Mesenchymal stem cell (in vitro differentiated cells and primary cell): ENCODE data around the gene CACNA2D3.

Experiments used
- DNase-seq: peaks from one replicate; pipeline ENCODE4 v3.0.0-alpha.2; 2013
- H2AFZ ChIP-seq: one replicate; pipeline ENCODE4 v1.6.1; 2013; ENCODE audit warnings: low read depth, mild to moderate bottlenecking, control low read depth, inconsistent platforms, low read length, moderate library complexity
- H2AK5ac ChIP-seq: 2 replicates; pipeline ENCODE4 v1.6.1; 2013; ENCODE audit warnings: low read length, moderate library complexity, mild to moderate bottlenecking, inconsistent platforms; ENCODE audit not compliant: severe bottlenecking
- H2BK120ac ChIP-seq: one replicate; pipeline ENCODE4 v1.6.1; 2013; ENCODE audit warnings: low read depth, mild to moderate bottlenecking, inconsistent platforms, low read length, moderate library complexity
- H2BK12ac ChIP-seq, 2 experiments: one replicate each; pipeline ENCODE4 v1.6.1; 2013; ENCODE audit warnings: inconsistent platforms in 2 of 2, low read length in 2 of 2, mild to moderate bottlenecking in 2 of 2, moderate library complexity in 2 of 2, control low read depth in 1 of 2
- H2BK15ac ChIP-seq: one replicate; pipeline ENCODE4 v1.6.1; 2013; ENCODE audit warnings: mild to moderate bottlenecking, low read depth, inconsistent platforms; ENCODE audit not compliant: poor library complexity, severe bottlenecking
- H2BK5ac ChIP-seq: 2 replicates; pipeline ENCODE4 v1.6.1; 2013; ENCODE audit warnings: low read depth, mild to moderate bottlenecking, low read length, control low read depth, inconsistent platforms; ENCODE audit not compliant: poor library complexity, severe bottlenecking
- H3K14ac ChIP-seq, 2 experiments: one replicate each; pipeline ENCODE4 v1.6.1; 2013; ENCODE audit warnings: inconsistent platforms in 2 of 2, low read length in 2 of 2, control low read depth in 1 of 2, mild to moderate bottlenecking in 1 of 2, moderate library complexity in 1 of 2
- H3K18ac ChIP-seq, 2 experiments: one replicate each; pipeline ENCODE4 v1.6.1; 2013; ENCODE audit warnings: inconsistent platforms in 2 of 2, low read length in 2 of 2, control low read depth in 1 of 2, low read depth in 1 of 2, mild to moderate bottlenecking in 1 of 2
- H3K23ac ChIP-seq, 2 experiments: one replicate each; pipeline ENCODE4 v1.6.1; 2013; ENCODE audit warnings: inconsistent platforms in 2 of 2, low read length in 2 of 2, mild to moderate bottlenecking in 2 of 2, moderate library complexity in 2 of 2, control low read depth in 1 of 2
- H3K27ac ChIP-seq: 2 replicates; pipeline ENCODE4 v1.5.1; 2013; ENCODE audit warnings: mild to moderate bottlenecking, moderate library complexity, low read length, control low read depth, inconsistent platforms; ENCODE audit not compliant: poor library complexity, severe bottlenecking
- H3K27me3 ChIP-seq, 2 experiments: 2 replicates each; pipeline versions ENCODE4 v1.6.1 to v1.7.0; 2013; ENCODE audit warnings: low read length in 2 of 2, mild to moderate bottlenecking in 2 of 2, moderate library complexity in 2 of 2, control low read depth in 1 of 2, inconsistent platforms in 1 of 2; ENCODE audit not compliant: control insufficient read depth in 1 of 2, insufficient read depth in 1 of 2
- H3K36me3 ChIP-seq, 2 experiments: 2 replicates each; pipeline versions ENCODE4 v1.6.1 to v1.7.0; 2013; ENCODE audit warnings: low read length in 2 of 2, control low read depth in 1 of 2, inconsistent platforms in 1 of 2, low read depth in 1 of 2, mild to moderate bottlenecking in 1 of 2; ENCODE audit not compliant: insufficient read depth in 2 of 2, control insufficient read depth in 1 of 2
- H3K4ac ChIP-seq, 2 experiments: one replicate each; pipeline ENCODE4 v1.6.1; 2013; ENCODE audit warnings: inconsistent platforms in 2 of 2, low read length in 2 of 2, mild to moderate bottlenecking in 2 of 2, moderate library complexity in 2 of 2, control low read depth in 1 of 2, low read depth in 1 of 2
- H3K4me1 ChIP-seq: 2 replicates; pipeline ENCODE4 v1.6.1; 2013; ENCODE audit warnings: low read depth, low read length, control low read depth; ENCODE audit not compliant: control insufficient read depth, insufficient read depth
- H3K4me2 ChIP-seq: 2 replicates; pipeline ENCODE4 v1.6.1; 2013; ENCODE audit warnings: low read length, mild to moderate bottlenecking, inconsistent platforms; ENCODE audit not compliant: poor library complexity, severe bottlenecking
- H3K4me3 ChIP-seq, 2 experiments: 2 replicates each; pipeline versions ENCODE4 v1.5.1 to v1.7.0; 2013; ENCODE audit warnings: low read length in 2 of 2, mild to moderate bottlenecking in 2 of 2, control low read depth in 1 of 2, low read depth in 1 of 2; ENCODE audit not compliant: insufficient read depth in 1 of 2
- H3K79me1 ChIP-seq: replicated peaks from 2 replicates; pipeline ENCODE4 v1.6.1; 2013; ENCODE audit warnings: mild to moderate bottlenecking, control low read depth, low read length, inconsistent platforms; ENCODE audit not compliant: poor library complexity, severe bottlenecking
- H3K9ac ChIP-seq: 2 replicates; pipeline ENCODE4 v1.7.0; 2013; ENCODE audit warnings: mild to moderate bottlenecking, low read length, moderate library complexity
- H3K9me3 ChIP-seq: 2 replicates; pipeline ENCODE4 v1.7.0; 2013; ENCODE audit warnings: mild to moderate bottlenecking, low read length; ENCODE audit not compliant: control insufficient read depth
- H4K8ac ChIP-seq: one replicate; pipeline ENCODE4 v1.6.1; 2013; ENCODE audit warnings: inconsistent platforms, mild to moderate bottlenecking, low read length, moderate library complexity
- H4K91ac ChIP-seq: one replicate; pipeline ENCODE4 v1.6.1; 2013; ENCODE audit warnings: mild to moderate bottlenecking, low read length, inconsistent platforms
- WGBS: methylation state at CpG from one replicate; pipeline ENCODE4 v1.1.7; 2013; ENCODE audit warnings: mixed read lengths; 5-methylcytosine and 5-hydroxymethylcytosine counted together

CACNA2D3 gene

DNA sequence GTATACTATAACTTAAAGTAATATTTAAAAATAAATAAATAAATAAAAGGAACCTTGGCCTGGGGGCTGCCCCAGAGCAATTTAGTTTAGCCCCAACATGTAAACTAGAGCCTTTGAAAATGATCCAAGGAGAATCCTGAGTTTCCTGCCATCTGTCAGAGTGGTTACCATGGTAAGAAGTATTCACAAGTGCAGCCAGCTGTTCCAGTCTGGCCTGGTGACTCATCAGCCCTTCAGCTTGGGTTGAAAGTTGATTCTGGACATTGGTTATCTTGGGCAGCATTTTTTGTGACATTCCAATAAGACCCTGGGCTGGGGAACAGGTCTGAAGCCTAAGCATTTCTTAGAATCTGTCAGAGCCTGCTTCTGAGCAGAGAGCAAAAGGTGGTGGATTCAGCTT is 878.2 kb downstream of the CACNA2D3 start:
- H4K8ac ChIP-seq: no peak overlapping the region
- no peak overlapping the region for H2BK5ac ChIP-seq
- H3K9ac ChIP-seq: no peak overlapping the region
- H2AFZ ChIP-seq: no peak overlapping the region
- no peak overlapping the region for H2BK120ac ChIP-seq
- DNase-seq: peak; percentile 94
- no peak overlapping the region for H3K4me3 ChIP-seq
- H3K18ac ChIP-seq: no peak overlapping the region
- no peak overlapping the region for H3K4me2 ChIP-seq
- H3K79me1 ChIP-seq: no peaks in the 10 kb centered on the region
- H3K27ac ChIP-seq: peak overlapping the region; percentile 12
- H3K23ac ChIP-seq: no peak overlapping the region
- no peaks in the 10 kb centered on the region for H3K9me3 ChIP-seq
- H3K27me3 ChIP-seq: no peaks in the 10 kb centered on the region
- H2BK15ac ChIP-seq: no peak overlapping the region
- no peak overlapping the region for H4K91ac ChIP-seq
- H2AK5ac ChIP-seq: no peak overlapping the region
- no peak overlapping the region for H2BK12ac ChIP-seq
- no peaks in the 10 kb centered on the region for H3K36me3 ChIP-seq
- no peak overlapping the region for H3K14ac ChIP-seq
- no peak overlapping the region for H3K4ac ChIP-seq
- H3K4me1 ChIP-seq: peaks cover 2% of the 10 kb centered on the region

- H2BK5ac ChIP-seq: no peak overlapping the region
- H3K79me1 ChIP-seq: no peaks in the 10 kb centered on the region
- no peak overlapping the region for H3K23ac ChIP-seq
- H3K27ac ChIP-seq: peak overlapping the region; percentile 12
- H3K4me2 ChIP-seq: no peak overlapping the region
- no peak overlapping the region for H3K9ac ChIP-seq
- WGBS: 84% methylated on average over 4 of the region's 4 CpGs
- H2AK5ac ChIP-seq: no peak overlapping the region
- DNase-seq: peak; percentile 60
- no peak overlapping the region for H2BK15ac ChIP-seq
- H3K4me1 ChIP-seq: peaks cover 2% of the 10 kb centered on the region
- H4K8ac ChIP-seq: no peak overlapping the region
- no peak overlapping the region for H3K14ac ChIP-seq
- H3K36me3 ChIP-seq: no peaks in the 10 kb centered on the region
- no peak overlapping the region for H4K91ac ChIP-seq
- no peak overlapping the region for H3K4me3 ChIP-seq
- no peak overlapping the region for H3K4ac ChIP-seq
- H3K9me3 ChIP-seq: no peaks in the 10 kb centered on the region
- H2BK12ac ChIP-seq: peak overlapping the region in 1 of 2 experiments; percentile 80
- H3K27me3 ChIP-seq: no peaks in the 10 kb centered on the region
- peak overlapping the region in 1 of 2 experiments; percentile 90 for H3K18ac ChIP-seq
- H2AFZ ChIP-seq: no peak overlapping the region
- peak overlapping the region; percentile 35 for H2BK120ac ChIP-seq
These were observed 878.6 kb downstream of the CACNA2D3 start for GRCh38 chr3:55000953-55001352.

DNA sequence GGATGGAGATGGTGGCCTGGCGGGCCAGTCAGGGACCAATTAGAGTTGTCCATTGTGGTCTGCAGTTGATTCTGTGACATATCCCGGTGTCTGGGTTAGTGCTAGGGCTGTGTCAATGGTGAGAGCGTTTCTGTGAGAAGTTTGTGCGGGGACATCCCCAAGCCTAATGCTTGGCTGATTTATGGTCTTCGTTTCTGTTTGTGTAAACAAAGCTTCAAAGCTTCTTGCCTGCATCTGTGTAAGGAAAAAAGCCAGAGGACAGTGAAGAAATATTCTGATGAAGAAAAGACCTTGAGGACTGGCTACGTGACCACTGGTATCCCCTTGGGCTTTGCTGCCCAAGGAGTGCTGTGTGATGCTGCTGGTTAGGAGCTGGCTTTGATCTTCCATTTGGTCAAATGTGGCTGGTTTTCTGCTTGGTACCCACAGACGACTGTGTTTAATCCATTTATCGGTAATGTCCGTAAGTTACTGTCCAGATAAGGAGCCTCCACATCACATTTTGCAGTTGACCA is 880.1 kb downstream of the CACNA2D3 start:
- Histone ChIP-seq H2AK5ac (no peak overlapping the region), H3K27me3 (no peaks in the 10 kb centered on the region), H3K18ac (peak overlapping the region in 1 of 2 experiments; percentile 22), H2BK5ac (no peak overlapping the region), H2AFZ (no peak overlapping the region), H2BK12ac (peak overlapping the region in 1 of 2 experiments; percentile 0), H3K14ac (no peak overlapping the region), H3K79me1 (no peaks in the 10 kb centered on the region), H3K9me3 (no peaks in the 10 kb centered on the region), H3K4me1 (peaks cover 3% of the 10 kb centered on the region), H3K23ac (no peak overlapping the region), H3K27ac (no peak overlapping the region), H2BK120ac (no peak overlapping the region), H2BK15ac (no peak overlapping the region), H3K4me2 (no peak overlapping the region), H3K9ac (no peak overlapping the region), H3K4ac (no peak overlapping the region), H3K36me3 (no peaks in the 10 kb centered on the region), H4K8ac (no peak overlapping the region), H4K91ac (no peak overlapping the region), H3K4me3 (no peak overlapping the region)
- peak; percentile 81 for DNase-seq
- 24% methylated on average over 9 of the region's 9 CpGs for WGBS

DNA sequence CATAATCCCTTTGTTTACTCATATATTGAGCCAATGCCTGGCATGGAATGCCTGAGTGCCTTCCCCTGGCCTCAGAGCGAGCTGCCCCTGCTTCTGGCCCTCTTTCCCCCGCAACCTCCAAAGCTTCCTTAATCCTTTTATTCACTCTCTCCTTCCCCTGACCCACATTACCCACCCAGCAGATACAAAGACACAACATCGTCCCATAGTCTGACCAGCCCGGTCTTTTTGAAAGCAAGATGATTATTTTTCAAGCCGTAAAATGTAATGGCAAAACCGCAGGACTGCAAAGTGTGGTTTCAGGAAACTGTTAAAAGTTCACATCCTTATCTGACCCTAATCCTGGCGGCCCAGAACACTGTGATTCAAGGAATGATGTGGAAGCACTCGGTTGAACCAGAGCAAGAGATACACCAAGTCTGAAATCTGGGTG is 883.9 kb downstream of the CACNA2D3 start:
- H2BK120ac ChIP-seq: no peak overlapping the region
- H3K23ac ChIP-seq: no peak overlapping the region
- no peak overlapping the region for H2BK15ac ChIP-seq
- no peak overlapping the region for H3K14ac ChIP-seq
- no peak overlapping the region for H3K4me2 ChIP-seq
- no peaks in the 10 kb centered on the region for H3K79me1 ChIP-seq
- no peak overlapping the region for H2BK12ac ChIP-seq
- no peak overlapping the region for H3K4me3 ChIP-seq
- no peak overlapping the region for H3K27ac ChIP-seq
- H3K4me1 ChIP-seq: peaks cover 4% of the 10 kb centered on the region
- H4K91ac ChIP-seq: no peak overlapping the region
- DNase-seq: peak; percentile 58
- H3K9ac ChIP-seq: no peak overlapping the region
- no peak overlapping the region for H2AK5ac ChIP-seq
- H3K9me3 ChIP-seq: no peaks in the 10 kb centered on the region
- H2BK5ac ChIP-seq: no peak overlapping the region
- no peak overlapping the region for H4K8ac ChIP-seq
- WGBS: 25% methylated on average over 8 of the region's 8 CpGs
- no peak overlapping the region for H3K4ac ChIP-seq
- H3K27me3 ChIP-seq: no peaks in the 10 kb centered on the region
- no peak overlapping the region for H3K18ac ChIP-seq
- H2AFZ ChIP-seq: no peak overlapping the region
- H3K36me3 ChIP-seq: no peaks in the 10 kb centered on the region
